Adipocyte (in vitro differentiated cells): ENCODE results near the gene PMPCA.

Source experiments
- DNase-seq: peaks from one replicate; pipeline ENCODE4 v3.0.0-alpha.2; 2015; ENCODE audit warnings: low read depth
- H3K27me3 ChIP-seq: replicated peaks from 2 replicates; pipeline ENCODE4 v1.7.0; 2013; ENCODE audit warnings: mild to moderate bottlenecking, low read length, moderate library complexity; ENCODE audit not compliant: control insufficient read depth, insufficient read depth
- H3K36me3 ChIP-seq: 2 replicates; pipeline ENCODE4 v1.7.0; 2013; ENCODE audit warnings: low read length, mild to moderate bottlenecking, moderate library complexity; ENCODE audit not compliant: control insufficient read depth, insufficient read depth, severe bottlenecking
- H3K4me1 ChIP-seq: 2 replicates; pipeline ENCODE4 v1.7.0; 2013; ENCODE audit warnings: mild to moderate bottlenecking, low read length, moderate library complexity; ENCODE audit not compliant: control insufficient read depth, insufficient read depth
- H3K4me3 ChIP-seq: 2 replicates; pipeline ENCODE4 v1.7.0; 2013; ENCODE audit warnings: mild to moderate bottlenecking, low read length, moderate library complexity
- H3K9ac ChIP-seq: 2 replicates; pipeline ENCODE4 v1.7.0; 2013; ENCODE audit warnings: mild to moderate bottlenecking, low read length, moderate library complexity
- H3K9me3 ChIP-seq: 2 replicates; pipeline ENCODE4 v1.7.0; 2013; ENCODE audit warnings: mild to moderate bottlenecking, low read length, moderate library complexity; ENCODE audit not compliant: control insufficient read depth

The PMPCA gene

DNA sequence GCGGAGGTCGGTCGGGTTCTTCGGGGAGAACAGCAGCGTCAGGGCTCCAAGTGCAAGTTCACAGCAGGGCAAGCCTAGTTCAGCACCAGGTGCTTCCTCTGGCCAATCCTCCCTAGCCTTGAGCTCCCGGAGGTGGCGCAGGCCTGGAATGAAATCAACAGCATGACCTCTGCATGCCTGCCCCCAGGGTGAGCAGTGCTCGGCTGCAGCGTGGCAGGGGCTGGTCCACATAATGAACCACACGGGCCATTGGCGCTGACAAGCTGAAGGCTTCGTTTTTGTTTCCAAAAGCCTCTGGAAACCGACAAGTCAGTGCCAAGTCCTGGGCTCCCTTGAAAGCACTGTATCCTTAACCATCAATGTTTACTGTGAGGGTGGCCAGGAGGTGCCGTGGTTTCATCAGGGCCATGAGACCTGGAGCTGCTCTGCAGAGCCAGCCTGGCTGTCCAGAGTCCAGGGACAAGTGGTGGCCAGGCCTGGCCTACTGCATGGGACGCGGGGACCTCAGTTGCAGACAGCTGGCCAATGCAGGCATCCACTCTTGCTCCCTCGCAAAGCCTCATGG, 31.3 kb downstream of the PMPCA start:
- no peaks in the 10 kb centered on the region for H3K27me3 ChIP-seq
- H3K4me3 ChIP-seq = no peak overlapping the region
- no peak for DNase-seq
- peaks cover 62% of the 10 kb centered on the region for H3K36me3 ChIP-seq
- no peaks in the 10 kb centered on the region for H3K9me3 ChIP-seq
- H3K4me1 ChIP-seq = peaks cover 21% of the 10 kb centered on the region
- H3K9ac ChIP-seq = no peak overlapping the region

DNA sequence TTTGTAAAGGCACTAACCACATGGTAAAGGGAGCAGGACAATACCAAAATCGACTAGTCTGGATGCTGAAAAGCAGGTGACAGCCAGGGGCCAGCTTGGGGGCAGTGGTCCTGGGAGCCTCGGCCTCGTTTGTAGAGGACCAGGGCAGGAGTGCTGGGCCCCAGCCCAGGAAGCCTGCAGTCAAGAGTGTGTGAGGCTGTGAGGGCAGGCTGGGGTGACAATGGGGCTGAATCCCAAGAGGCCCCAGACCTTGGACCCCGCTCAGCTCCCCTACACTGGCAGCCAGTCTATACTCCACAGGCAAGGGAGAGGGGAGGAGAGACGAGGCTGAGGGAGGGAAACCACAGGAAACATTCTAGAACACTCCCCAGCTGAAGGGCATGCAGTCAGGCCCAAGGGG, 31.8 kb downstream of the PMPCA start:
- DNase-seq = no peak
- Histone ChIP-seq H3K4me3 (no peak overlapping the region), H3K36me3 (peaks cover 67% of the 10 kb centered on the region), H3K9ac (no peak overlapping the region), H3K27me3 (no peaks in the 10 kb centered on the region), H3K4me1 (peaks cover 16% of the 10 kb centered on the region), H3K9me3 (no peaks in the 10 kb centered on the region)

GRCh38 chr9:136443087-136443486, 32.6 kb downstream of the PMPCA start:
- no peak for DNase-seq
- H3K36me3 ChIP-seq = peaks cover 75% of the 10 kb centered on the region

DNA sequence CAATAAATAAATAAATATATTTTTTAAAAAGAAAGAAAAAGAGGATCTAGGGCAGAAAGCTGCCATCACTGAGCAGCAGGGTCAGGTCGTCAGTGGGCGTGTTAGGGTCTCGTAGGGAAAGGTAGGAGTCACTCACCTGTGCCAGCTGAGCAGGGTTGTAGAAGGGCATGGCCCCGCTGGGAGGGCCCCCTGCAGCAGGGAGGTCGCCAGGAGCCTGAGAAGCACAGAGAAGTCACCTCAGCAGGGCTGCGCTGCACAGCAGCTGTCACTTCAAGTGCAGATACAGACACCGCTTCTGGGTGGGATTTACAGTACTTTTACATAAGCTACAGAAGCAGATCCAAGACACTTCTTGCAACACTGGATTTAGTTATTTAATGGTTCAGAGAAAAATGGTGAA, 33.2 kb downstream of the PMPCA start:
- Histone ChIP-seq H3K4me1 (peaks cover 5% of the 10 kb centered on the region), H3K9ac (no peak overlapping the region), H3K36me3 (peaks cover 81% of the 10 kb centered on the region), H3K4me3 (no peak overlapping the region), H3K27me3 (no peaks in the 10 kb centered on the region), H3K9me3 (no peaks in the 10 kb centered on the region)
- no peak for DNase-seq

More at GRCh38 chr9:136443087-136443486, 32.6 kb downstream of the PMPCA start:
- Histone ChIP-seq H3K4me3 (no peak overlapping the region), H3K27me3 (no peaks in the 10 kb centered on the region), H3K9me3 (no peaks in the 10 kb centered on the region), H3K4me1 (peaks cover 7% of the 10 kb centered on the region), H3K9ac (no peak overlapping the region)

GRCh38 chr9:136444102-136444501, 33.6 kb downstream of the PMPCA start:
- no peaks in the 10 kb centered on the region for H3K9me3 ChIP-seq
- no peak for DNase-seq
- peaks cover 5% of the 10 kb centered on the region for H3K4me1 ChIP-seq
- H3K9ac ChIP-seq = no peak overlapping the region
- no peak overlapping the region for H3K4me3 ChIP-seq
- H3K36me3 ChIP-seq = peaks cover 86% of the 10 kb centered on the region
- no peaks in the 10 kb centered on the region for H3K27me3 ChIP-seq

- no peaks in the 10 kb centered on the region for H3K4me1 ChIP-seq
- no peaks in the 10 kb centered on the region for H3K27me3 ChIP-seq
- DNase-seq = no peak
- H3K9me3 ChIP-seq = no peaks in the 10 kb centered on the region
- peaks cover 96% of the 10 kb centered on the region for H3K36me3 ChIP-seq
- H3K4me3 ChIP-seq = no peak overlapping the region
- no peak overlapping the region for H3K9ac ChIP-seq
Measured at GRCh38 chr9:136445799-136446198, 35.3 kb downstream of the PMPCA start.

DNA sequence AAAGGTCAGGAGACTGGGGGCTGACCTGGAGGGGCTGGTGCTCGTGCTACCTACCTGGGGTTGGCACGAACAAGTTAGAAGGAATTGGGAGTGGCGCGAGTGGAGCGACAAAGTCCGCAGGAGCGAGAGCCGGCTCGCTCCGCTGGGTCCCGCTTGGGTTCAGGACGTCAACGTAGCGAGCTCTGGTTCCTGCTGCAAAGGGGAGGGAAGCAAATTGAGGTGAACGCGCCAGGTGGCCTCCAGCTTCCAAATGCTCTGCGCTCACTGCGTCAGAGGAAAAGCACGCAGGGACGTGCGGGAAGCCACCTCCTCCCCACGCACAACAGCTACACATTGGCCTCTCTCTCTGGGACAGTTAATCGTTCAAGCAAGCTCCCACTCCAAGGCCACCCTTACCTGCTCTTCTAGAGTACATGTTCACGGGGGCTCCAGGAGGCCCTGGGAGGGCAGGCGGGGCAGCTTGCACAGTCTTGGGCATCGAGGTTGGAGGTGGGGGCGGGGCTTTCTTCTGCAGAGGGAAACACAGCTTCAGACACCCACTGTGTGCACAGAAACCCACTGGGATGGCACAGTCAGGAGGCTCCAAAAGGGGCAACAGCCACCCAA, 36.8 kb downstream of the PMPCA start:
- Histone ChIP-seq H3K9ac (no peak overlapping the region), H3K27me3 (no peaks in the 10 kb centered on the region), H3K4me3 (no peak overlapping the region), H3K4me1 (no peaks in the 10 kb centered on the region), H3K9me3 (no peaks in the 10 kb centered on the region), H3K36me3 (peaks cover 94% of the 10 kb centered on the region)
- no peak for DNase-seq

- Histone ChIP-seq H3K4me3 (no peak overlapping the region), H3K36me3 (peaks cover 89% of the 10 kb centered on the region), H3K9ac (no peak overlapping the region)
Measured at GRCh38 chr9:136448655-136449054, 38.2 kb downstream of the PMPCA start.

DNA sequence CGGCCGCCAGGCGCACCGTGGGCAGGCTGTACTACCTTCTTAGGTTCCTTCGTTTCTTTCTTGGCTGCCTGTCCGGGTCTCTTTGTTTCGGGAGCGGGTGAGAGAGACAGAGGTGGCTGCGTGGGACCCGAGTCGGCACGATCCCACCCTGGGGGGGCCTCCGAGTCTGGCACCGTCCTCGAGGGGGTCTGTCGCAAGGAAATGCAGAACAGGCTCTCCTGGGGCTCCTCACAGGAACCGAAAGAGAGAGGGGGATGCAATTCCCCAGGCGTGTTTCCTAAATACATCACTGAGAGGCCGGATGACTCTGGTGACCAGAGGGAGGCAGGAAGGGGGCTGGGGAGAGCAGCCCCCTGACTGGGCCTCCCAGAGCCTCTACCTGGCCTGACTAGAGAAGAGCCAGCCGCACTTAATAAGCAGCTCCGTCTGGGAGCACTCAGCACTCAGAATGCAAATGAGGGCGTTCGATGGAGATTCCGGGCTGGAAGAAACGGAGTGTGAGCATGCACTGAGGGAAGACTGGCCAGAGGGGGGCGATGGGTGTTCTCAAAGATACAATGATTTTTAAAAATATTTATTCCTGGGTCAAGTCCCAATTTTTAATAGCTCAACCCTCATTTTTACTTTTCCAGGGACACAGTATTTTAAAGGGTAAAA, 40.9 kb downstream of the PMPCA start:
- Histone ChIP-seq H3K36me3 (peaks cover 91% of the 10 kb centered on the region), H3K9me3 (no peaks in the 10 kb centered on the region), H3K9ac (no peak overlapping the region), H3K4me1 (no peaks in the 10 kb centered on the region), H3K27me3 (no peaks in the 10 kb centered on the region), H3K4me3 (no peak overlapping the region)
- DNase-seq = no peak

More at GRCh38 chr9:136448655-136449054, 38.2 kb downstream of the PMPCA start:
- H3K4me1 ChIP-seq = no peaks in the 10 kb centered on the region
- no peak for DNase-seq
- H3K27me3 ChIP-seq = no peaks in the 10 kb centered on the region
- H3K9me3 ChIP-seq = no peaks in the 10 kb centered on the region

- no peaks in the 10 kb centered on the region for H3K9me3 ChIP-seq
- no peak overlapping the region for H3K9ac ChIP-seq
- H3K4me1 ChIP-seq = no peaks in the 10 kb centered on the region
- peaks cover 91% of the 10 kb centered on the region for H3K36me3 ChIP-seq
- no peak for DNase-seq
- H3K27me3 ChIP-seq = no peaks in the 10 kb centered on the region
- H3K4me3 ChIP-seq = no peak overlapping the region
Measured at GRCh38 chr9:136453326-136453725, 42.9 kb downstream of the PMPCA start.

GRCh38 chr9:136454026-136454796, 43.8 kb downstream of the PMPCA start:
- Histone ChIP-seq H3K4me3 (no peak overlapping the region), H3K9me3 (no peaks in the 10 kb centered on the region), H3K4me1 (no peaks in the 10 kb centered on the region), H3K9ac (no peak overlapping the region), H3K27me3 (no peaks in the 10 kb centered on the region), H3K36me3 (peaks cover 91% of the 10 kb centered on the region)
- no peak for DNase-seq
